IMR-90 (cell line): ENCODE results near the gene MAEL.

Experiments used
- CEBPB ChIP-seq: IDR thresholded peaks from 2 replicates; pipeline ENCODE4 v1.6.1; 2012; ENCODE audit warnings: low read depth, low read length, improper control_type of control experiment
- CTCF ChIP-seq: conservative IDR thresholded peaks from 2 replicates; pipeline ENCODE4 v1.5.1; 2012; ENCODE audit warnings: mild to moderate bottlenecking, low read depth, low read length, improper control_type of control experiment
- MAFK ChIP-seq: IDR thresholded peaks from 2 replicates; pipeline ENCODE4 v1.6.1; 2012; ENCODE audit warnings: low read depth, low read length, improper control_type of control experiment
- MXI1 ChIP-seq: IDR thresholded peaks from 2 replicates; pipeline ENCODE4 v1.6.1; 2012; ENCODE audit warnings: low read depth, mild to moderate bottlenecking, low read length, moderate library complexity, borderline replicate concordance
- POLR2A ChIP-seq: IDR thresholded peaks from 2 replicates; pipeline ENCODE4 v1.6.1; 2012; ENCODE audit warnings: mild to moderate bottlenecking, low read depth, low read length
- RAD21 ChIP-seq: IDR thresholded peaks from 2 replicates; pipeline ENCODE4 v1.6.1; 2012; ENCODE audit warnings: low read length, improper control_type of control experiment
- RCOR1 ChIP-seq: IDR thresholded peaks from 2 replicates; pipeline ENCODE4 v1.6.1; 2012; ENCODE audit warnings: mild to moderate bottlenecking, low read length, improper control_type of control experiment; ENCODE audit not compliant: insufficient replicate concordance
- SMC3 ChIP-seq: fragments of 150-350 bp; IDR thresholded peaks from 2 replicates; pipeline ENCODE4 v1.6.1; 2016; ENCODE audit warnings: low read depth, mild to moderate bottlenecking, antibody characterized with exemption, low read length, moderate library complexity
- USF2 ChIP-seq: fragments of 150-350 bp; IDR thresholded peaks from 2 replicates; pipeline ENCODE4 v1.6.1; 2017; ENCODE audit warnings: mild to moderate bottlenecking, antibody characterized with exemption, low read length, low read depth

DNA sequence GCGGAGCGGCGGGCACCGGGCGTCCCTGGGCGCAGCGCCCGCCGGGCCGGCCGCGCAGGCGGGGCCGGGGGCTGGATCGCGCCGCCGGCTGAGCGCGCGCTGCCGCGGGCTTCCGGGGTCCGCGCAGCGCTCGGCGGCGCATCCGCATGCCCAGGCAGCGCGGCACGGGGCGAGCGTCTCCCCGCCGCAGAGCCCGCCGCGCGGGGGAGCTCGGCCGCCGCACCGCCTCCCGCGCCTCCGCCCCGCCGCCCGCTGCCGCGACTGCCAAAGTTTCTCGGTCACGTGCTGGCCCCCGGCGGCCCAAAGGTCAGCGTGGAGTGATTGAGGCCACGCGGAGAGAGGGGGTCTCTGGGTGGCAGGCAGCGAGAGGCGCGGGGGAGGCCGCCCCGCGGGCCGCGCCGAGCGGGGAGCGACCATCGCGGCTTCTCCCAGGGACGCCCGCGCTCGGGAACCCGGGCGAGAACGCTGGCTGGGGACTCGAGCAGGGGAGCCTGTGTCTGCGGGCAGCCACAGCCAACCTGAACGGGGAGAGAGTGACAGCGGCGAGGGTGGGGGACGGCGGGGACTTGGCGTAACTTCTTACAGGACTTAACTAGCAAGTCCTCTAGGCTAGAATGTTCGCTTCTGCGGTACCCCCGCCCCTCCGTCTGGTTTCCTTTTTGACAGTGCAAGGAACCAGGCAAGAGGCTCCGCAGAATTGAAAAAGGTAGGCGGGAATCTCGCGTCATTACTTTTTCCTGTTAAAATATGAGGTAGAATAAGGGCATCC, 13.5 kb upstream of the MAEL start, which contains the start of gene ILDR2:
- TF ChIP-seq CTCF (0 out of 2 replicates have a peak, but pooled peaks have one; percentile 6), CEBPB (no peak), POLR2A (no peak), SMC3 (no peak), RAD21 (no peak), RCOR1 (no peak), MAFK (no peak), USF2 (peak; percentile 26; the same call in 1 of the 2 replicates), MXI1 (no peak)
